Thyroid gland (tissue), 4 donors: Measurements from ENCODE around the gene SNRPA1. TPM values are rescaled to one million over a fixed set of nuclear protein-coding genes. Genes with fewer than 3 reads are reported as not detected.

Source experiments
- DNase-seq, 2 donors: peaks; one replicate each; pipeline ENCODE4 v3.0.0-alpha.2; 2019
- H3K27ac ChIP-seq, 3 donors: fragments of 200-600 bp; sonication (generic); 1 replicate in 2 of 3; 2 replicates in 1 of 3; pipeline ENCODE4 v1.5.1; 2016 to 2019; ENCODE audit warnings: mild to moderate bottlenecking in 1 of 3, moderate library complexity in 1 of 3
- H3K27me3 ChIP-seq: fragments of 200-600 bp; sonication (generic); one replicate; pipeline ENCODE4 v1.5.1; 2019
- H3K36me3 ChIP-seq, 2 donors: fragments of 200-600 bp; sonication (generic); one replicate each; pipeline ENCODE4 v1.5.1; 2016 to 2019
- H3K4me1 ChIP-seq, 2 donors: fragments of 200-600 bp; sonication (generic); one replicate each; pipeline ENCODE4 v1.5.1; 2017 to 2019
- H3K4me3 ChIP-seq, 3 donors: fragments of 200-600 bp; sonication (generic); replicated peaks in 1 of 3; 1 replicate in 2 of 3; 2 replicates in 1 of 3; pipeline ENCODE4 v1.5.1; 2016; ENCODE audit warnings: mild to moderate bottlenecking in 1 of 3
- H3K9me3 ChIP-seq: fragments of 200-600 bp; sonication (generic); one replicate; pipeline ENCODE4 v1.5.1; 2017
- CTCF ChIP-seq, 6 experiments: fragments of 200-600 bp in 3 of 6; fragments of 450-650 bp in 3 of 6; sonication (generic) in 3 of 6; IDR thresholded peaks; one replicate each; pipeline ENCODE4 v1.5.1; 2016 to 2019; ENCODE audit warnings: antibody characterized with exemption in 6 of 6, mild to moderate bottlenecking in 2 of 6, inconsistent platforms in 1 of 6, moderate library complexity in 1 of 6
- POLR2A ChIP-seq, 2 donors: fragments of 450-650 bp; IDR thresholded peaks; one replicate each; pipeline ENCODE4 v1.6.1; 2017; ENCODE audit warnings: antibody characterized with exemption in 2 of 2, mild to moderate bottlenecking in 2 of 2, moderate library complexity in 1 of 2
- WGBS, 2 donors: methylation state at CpG; one replicate each; pipeline ENCODE4 v1.1.5; 2017; 5-methylcytosine and 5-hydroxymethylcytosine counted together
- intact Hi-C: fragments of 100-400 bp; cut with DNase I; formaldehyde crosslinking; loops from one replicate; pipeline ENCODE4 v1.15.1; 2023
- total RNA-seq, 4 donors: library from RNA; depleted of rRNA; stranded (reverse); fragments of >200 nt; gene quantifications; one replicate each; pipeline ENCODE4 v1.2.3, GENCODE V29; 2016

Gene SNRPA1
- total RNA-seq, 4 donors from 2014 or later, result 34.8 to 111 (median 71.1) TPM

GRCh38 chr15:101308604-101309435 lies 13.8 kb upstream of the SNRPA1 start:
- intact Hi-C loops, result no loop called here
- Histone ChIP-seq H3K4me3 (no peak overlapping the region), H3K27ac (no peak overlapping the region), H3K9me3 (no peaks in the 10 kb centered on the region), H3K4me1 (no peaks in the 10 kb centered on the region), H3K27me3 (no peaks in the 10 kb centered on the region), H3K36me3 (no peaks in the 10 kb centered on the region)
- 73 to 81% methylated on average over 7 to 16 of the region's 20 CpGs for WGBS, 2 donors
- TF ChIP-seq CTCF (IDR thresholded peaks at IDR 0.05) (no peak), POLR2A (IDR thresholded peaks at IDR 0.05) (no peak)
- DNase-seq, result no peak

DNA sequence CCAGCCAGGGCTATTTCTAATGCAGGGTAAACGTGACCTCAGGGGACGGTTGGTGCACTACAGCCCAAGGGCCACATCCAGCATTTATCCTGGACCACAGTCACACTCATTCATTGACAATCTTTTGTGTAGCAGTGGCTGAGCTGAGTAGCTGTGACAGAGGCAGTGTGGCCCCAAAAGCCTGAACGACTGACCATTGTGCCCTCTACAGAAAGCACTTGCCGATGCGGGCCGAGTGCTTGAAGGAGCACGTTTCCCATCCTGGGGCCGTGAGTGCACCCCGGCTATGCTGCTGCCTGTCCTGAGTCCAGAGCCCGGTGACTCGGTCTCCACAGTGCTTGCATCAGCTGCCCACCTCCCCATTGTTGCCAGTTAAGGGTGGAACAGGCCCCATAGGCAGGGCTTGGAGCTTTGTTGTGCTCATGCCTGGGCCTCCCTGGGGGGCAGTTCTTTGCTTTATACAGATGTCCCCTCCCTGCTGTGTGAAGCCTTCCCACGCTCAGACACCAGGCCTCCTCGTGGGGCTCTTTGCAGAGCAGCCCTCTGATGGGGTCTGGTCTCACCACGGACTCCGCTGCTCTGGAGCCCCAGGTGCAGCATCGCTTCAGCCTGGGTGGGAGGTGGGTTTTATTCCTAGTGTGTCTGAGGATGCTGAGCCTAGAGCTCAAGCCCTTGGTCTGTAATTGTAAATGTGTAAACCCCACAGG lies 13.0 kb upstream of the SNRPA1 start:
- TF ChIP-seq CTCF (IDR thresholded peaks at IDR 0.05), result no peak
- TF ChIP-seq POLR2A (IDR thresholded peaks at IDR 0.05), result no peak
- H3K4me1 ChIP-seq, result no peaks in the 10 kb centered on the region
- DNase-seq, result no peak
- intact Hi-C loops, result no loop called here
- H3K4me3 ChIP-seq, result no peak overlapping the region
- no peak overlapping the region for H3K27ac ChIP-seq
- H3K36me3 ChIP-seq, result no peaks in the 10 kb centered on the region
- no peaks in the 10 kb centered on the region for H3K27me3 ChIP-seq
- WGBS, 2 donors, result 73 to 90% methylated on average over 7 to 11 of the region's 16 CpGs
- H3K9me3 ChIP-seq, result no peaks in the 10 kb centered on the region

GRCh38 chr15:101307048-101307896 lies 12.2 kb upstream of the SNRPA1 start:
- intact Hi-C loops, result no loop called here
- WGBS, 2 donors, result 74 to 76% methylated on average over 19 to 22 of the region's 24 CpGs
- Histone ChIP-seq H3K4me1 (no peaks in the 10 kb centered on the region), H3K9me3 (no peaks in the 10 kb centered on the region), H3K4me3 (no peak overlapping the region), H3K27ac (no peak overlapping the region), H3K36me3 (no peaks in the 10 kb centered on the region), H3K27me3 (no peaks in the 10 kb centered on the region)
- TF ChIP-seq POLR2A (IDR thresholded peaks at IDR 0.05) (no peak), CTCF (IDR thresholded peaks at IDR 0.05) (no peak)
- no peak for DNase-seq

DNA sequence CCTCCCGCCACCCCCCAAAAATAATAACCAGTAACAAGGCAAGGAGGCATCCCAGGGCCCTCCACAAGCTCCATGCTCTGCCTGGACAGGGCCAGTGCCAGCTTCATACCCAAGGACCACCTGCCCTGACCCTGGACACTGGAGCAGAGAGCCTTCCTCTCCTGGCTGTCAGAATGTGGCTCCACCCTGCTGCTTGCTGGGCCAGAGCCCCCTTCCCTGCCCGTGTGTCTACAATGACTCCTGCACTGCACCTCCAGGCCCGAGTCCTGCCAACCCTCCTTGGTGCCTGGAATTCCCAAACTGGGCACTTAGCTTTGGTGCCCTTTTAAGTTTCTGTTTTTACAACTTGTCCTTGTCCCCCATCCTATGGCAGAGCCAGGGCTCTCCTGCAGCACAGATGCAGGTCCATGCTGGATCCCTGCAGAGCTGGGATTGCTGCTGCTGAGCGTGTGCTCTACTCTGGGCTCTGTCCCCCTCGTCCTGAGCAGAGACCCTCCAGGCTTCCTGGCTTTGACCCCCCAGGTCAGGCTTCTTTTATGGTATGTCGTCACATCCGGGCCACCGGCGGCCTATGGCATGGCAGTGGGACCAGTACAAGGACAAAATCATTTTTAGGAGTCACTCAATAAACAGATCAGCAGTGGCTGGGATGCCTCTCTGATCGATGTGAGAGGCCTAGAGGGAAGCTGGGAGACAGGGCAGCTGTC lies 11.4 kb upstream of the SNRPA1 start:
- TF ChIP-seq POLR2A (IDR thresholded peaks at IDR 0.05) (no peak), CTCF (IDR thresholded peaks at IDR 0.05) (no peak)
- no peak for DNase-seq
- no peak overlapping the region for H3K4me3 ChIP-seq
- no peaks in the 10 kb centered on the region for H3K27me3 ChIP-seq
- no peak overlapping the region for H3K27ac ChIP-seq
- H3K9me3 ChIP-seq, result no peaks in the 10 kb centered on the region
- H3K4me1 ChIP-seq, result no peaks in the 10 kb centered on the region
- intact Hi-C loops, result no loop called here
- no peaks in the 10 kb centered on the region for H3K36me3 ChIP-seq
- 81 to 89% methylated on average over 10 of the region's 10 CpGs for WGBS, 2 donors
